ENCODE data around the gene FGF11. TPM values are rescaled to one million over a fixed set of nuclear protein-coding genes. Genes with fewer than 3 reads are reported as not detected.

Gene FGF11
- total and polyA plus RNA-seq, 2 donors from 2014 or later: 1.4 to 7.7 TPM

Other genes with a start within 250 kb of the FGF11 start
Only the 30 nearest of the 40 such genes appear.
- gene CTDNEP1, start 187.8 kb upstream of the FGF11 start, total RNA-seq: 113 TPM
- gene CTDNEP1, start 187.8 kb upstream of the FGF11 start, polyA plus RNA-seq (ENCODE audit: insufficient read depth, low read depth, low replicate concordance): 124 TPM
- gene ELP5, start 187.3 kb upstream of the FGF11 start, total RNA-seq: 41.9 TPM
- gene ELP5, start 187.3 kb upstream of the FGF11 start, polyA plus RNA-seq (ENCODE audit: insufficient read depth, low read depth, low replicate concordance): 110 TPM
- gene CLDN7, start 177.0 kb upstream of the FGF11 start, total RNA-seq: 233 TPM
- gene CLDN7, start 177.0 kb upstream of the FGF11 start, polyA plus RNA-seq (ENCODE audit: insufficient read depth, low read depth, low replicate concordance): 119 TPM
- gene SLC2A4, start 157.8 kb upstream of the FGF11 start, total RNA-seq: 4.2 TPM
- 2.8 TPM for gene SLC2A4, start 157.8 kb upstream of the FGF11 start, polyA plus RNA-seq (ENCODE audit: insufficient read depth, low read depth, low replicate concordance)
- 1.3 TPM for gene YBX2, start 144.9 kb upstream of the FGF11 start, total RNA-seq
- 3.3 TPM for gene YBX2, start 144.9 kb upstream of the FGF11 start, polyA plus RNA-seq (ENCODE audit: insufficient read depth, low read depth, low replicate concordance)
- 306 TPM for gene EIF5A, start 131.9 kb upstream of the FGF11 start, total RNA-seq
- 434 TPM for gene EIF5A, start 131.9 kb upstream of the FGF11 start, polyA plus RNA-seq (ENCODE audit: insufficient read depth, low read depth, low replicate concordance)
- gene GPS2, start 124.2 kb upstream of the FGF11 start, total RNA-seq: 67.0 TPM
- gene GPS2, start 124.2 kb upstream of the FGF11 start, polyA plus RNA-seq (ENCODE audit: insufficient read depth, low read depth, low replicate concordance): 101 TPM
- gene NEURL4, start 110.2 kb upstream of the FGF11 start, total RNA-seq: 44.7 TPM
- 21.2 TPM for gene NEURL4, start 110.2 kb upstream of the FGF11 start, polyA plus RNA-seq (ENCODE audit: insufficient read depth, low read depth, low replicate concordance)
- 26.0 TPM for gene ACAP1, start 103.0 kb upstream of the FGF11 start, total RNA-seq
- 9.9 TPM for gene ACAP1, start 103.0 kb upstream of the FGF11 start, polyA plus RNA-seq (ENCODE audit: insufficient read depth, low read depth, low replicate concordance)
- gene KCTD11, start 87.3 kb upstream of the FGF11 start, total RNA-seq: 14.4 TPM
- 7.2 TPM for gene KCTD11, start 87.3 kb upstream of the FGF11 start, polyA plus RNA-seq (ENCODE audit: insufficient read depth, low read depth, low replicate concordance)
- not detected for gene TMEM95, start 84.4 kb upstream of the FGF11 start, total RNA-seq
- gene TMEM95, start 84.4 kb upstream of the FGF11 start, polyA plus RNA-seq (ENCODE audit: insufficient read depth, low read depth, low replicate concordance): not detected
- gene TNK1, start 58.4 kb upstream of the FGF11 start, total RNA-seq: 9.3 TPM
- 7.6 TPM for gene TNK1, start 58.4 kb upstream of the FGF11 start, polyA plus RNA-seq (ENCODE audit: insufficient read depth, low read depth, low replicate concordance)
- gene PLSCR3, start 45.0 kb upstream of the FGF11 start, total RNA-seq: 35.0 TPM
- gene PLSCR3, start 45.0 kb upstream of the FGF11 start, polyA plus RNA-seq (ENCODE audit: insufficient read depth, low read depth, low replicate concordance): 26.4 TPM
- 55.8 TPM for gene TMEM256, start 35.4 kb upstream of the FGF11 start, total RNA-seq
- gene TMEM256, start 35.4 kb upstream of the FGF11 start, polyA plus RNA-seq (ENCODE audit: insufficient read depth, low read depth, low replicate concordance): 389 TPM
- 23.4 TPM for gene NLGN2, start 31.7 kb upstream of the FGF11 start, total RNA-seq
- gene NLGN2, start 31.7 kb upstream of the FGF11 start, polyA plus RNA-seq (ENCODE audit: insufficient read depth, low read depth, low replicate concordance): 7.3 TPM
- gene SPEM1, start 19.2 kb upstream of the FGF11 start, total RNA-seq: not detected
- not detected for gene SPEM1, start 19.2 kb upstream of the FGF11 start, polyA plus RNA-seq (ENCODE audit: insufficient read depth, low read depth, low replicate concordance)
- gene SPEM2, start 13.9 kb upstream of the FGF11 start, total RNA-seq: not detected
- gene SPEM2, start 13.9 kb upstream of the FGF11 start, polyA plus RNA-seq (ENCODE audit: insufficient read depth, low read depth, low replicate concordance): not detected
- not detected for gene SPEM3, start 10.7 kb upstream of the FGF11 start, total RNA-seq
- not detected for gene SPEM3, start 10.7 kb upstream of the FGF11 start, polyA plus RNA-seq (ENCODE audit: insufficient read depth, low read depth, low replicate concordance)
- gene TMEM102, start 4.1 kb upstream of the FGF11 start, total RNA-seq: 10.0 TPM
- 10.0 TPM for gene TMEM102, start 4.1 kb upstream of the FGF11 start, polyA plus RNA-seq (ENCODE audit: insufficient read depth, low read depth, low replicate concordance)
- 11.9 TPM for gene CHRNB1, start 5.5 kb downstream of the FGF11 start, total RNA-seq
- gene CHRNB1, start 5.5 kb downstream of the FGF11 start, polyA plus RNA-seq (ENCODE audit: insufficient read depth, low read depth, low replicate concordance): 19.3 TPM
- gene ZBTB4, start 40.1 kb downstream of the FGF11 start, total RNA-seq: 64.8 TPM
- gene ZBTB4, start 40.1 kb downstream of the FGF11 start, polyA plus RNA-seq (ENCODE audit: insufficient read depth, low read depth, low replicate concordance): 23.2 TPM
- not detected for gene SLC35G6, start 41.9 kb downstream of the FGF11 start, total RNA-seq
- gene SLC35G6, start 41.9 kb downstream of the FGF11 start, polyA plus RNA-seq (ENCODE audit: insufficient read depth, low read depth, low replicate concordance): not detected
- gene POLR2A, start 44.9 kb downstream of the FGF11 start, total RNA-seq: 133 TPM
- 18.6 TPM for gene POLR2A, start 44.9 kb downstream of the FGF11 start, polyA plus RNA-seq (ENCODE audit: insufficient read depth, low read depth, low replicate concordance)
- 48.0 TPM for gene TNFSF12, start 109.5 kb downstream of the FGF11 start, total RNA-seq
- 61.8 TPM for gene TNFSF12, start 109.5 kb downstream of the FGF11 start, polyA plus RNA-seq (ENCODE audit: insufficient read depth, low read depth, low replicate concordance)
- 99.2 TPM for gene TNFSF13, start 119.2 kb downstream of the FGF11 start, total RNA-seq
- gene TNFSF13, start 119.2 kb downstream of the FGF11 start, polyA plus RNA-seq (ENCODE audit: insufficient read depth, low read depth, low replicate concordance): 68.6 TPM
- gene SENP3, start 122.4 kb downstream of the FGF11 start, total RNA-seq: 43.5 TPM
- gene SENP3, start 122.4 kb downstream of the FGF11 start, polyA plus RNA-seq (ENCODE audit: insufficient read depth, low read depth, low replicate concordance): 50.3 TPM
- gene CD68, start 140.1 kb downstream of the FGF11 start, total RNA-seq: 92.6 TPM
- 38.3 TPM for gene CD68, start 140.1 kb downstream of the FGF11 start, polyA plus RNA-seq (ENCODE audit: insufficient read depth, low read depth, low replicate concordance)
- gene MPDU1, start 144.3 kb downstream of the FGF11 start, total RNA-seq: 54.2 TPM
- 145 TPM for gene MPDU1, start 144.3 kb downstream of the FGF11 start, polyA plus RNA-seq (ENCODE audit: insufficient read depth, low read depth, low replicate concordance)
- 0.88 TPM for gene SOX15, start 150.6 kb downstream of the FGF11 start, total RNA-seq
- gene SOX15, start 150.6 kb downstream of the FGF11 start, polyA plus RNA-seq (ENCODE audit: insufficient read depth, low read depth, low replicate concordance): 0.80 TPM
- 29.3 TPM for gene FXR2, start 175.4 kb downstream of the FGF11 start, total RNA-seq
- gene FXR2, start 175.4 kb downstream of the FGF11 start, polyA plus RNA-seq (ENCODE audit: insufficient read depth, low read depth, low replicate concordance): 59.2 TPM

Measured in kidney (tissue), 2 donors.